AG08396 (cell line): Measurements from ENCODE around the gene CSNK2A1.
"Not testable (repeated sequence)": the region's sequence is repeated elsewhere in the genome, so short reads cannot be mapped to it uniquely, and the experiment has no call there.

Experiments used
- DNase-seq: peaks from one replicate; pipeline ENCODE4 v3.0.0; 2012; ENCODE audit warnings: low spot score, mixed read lengths

Gene CSNK2A1

DNA sequence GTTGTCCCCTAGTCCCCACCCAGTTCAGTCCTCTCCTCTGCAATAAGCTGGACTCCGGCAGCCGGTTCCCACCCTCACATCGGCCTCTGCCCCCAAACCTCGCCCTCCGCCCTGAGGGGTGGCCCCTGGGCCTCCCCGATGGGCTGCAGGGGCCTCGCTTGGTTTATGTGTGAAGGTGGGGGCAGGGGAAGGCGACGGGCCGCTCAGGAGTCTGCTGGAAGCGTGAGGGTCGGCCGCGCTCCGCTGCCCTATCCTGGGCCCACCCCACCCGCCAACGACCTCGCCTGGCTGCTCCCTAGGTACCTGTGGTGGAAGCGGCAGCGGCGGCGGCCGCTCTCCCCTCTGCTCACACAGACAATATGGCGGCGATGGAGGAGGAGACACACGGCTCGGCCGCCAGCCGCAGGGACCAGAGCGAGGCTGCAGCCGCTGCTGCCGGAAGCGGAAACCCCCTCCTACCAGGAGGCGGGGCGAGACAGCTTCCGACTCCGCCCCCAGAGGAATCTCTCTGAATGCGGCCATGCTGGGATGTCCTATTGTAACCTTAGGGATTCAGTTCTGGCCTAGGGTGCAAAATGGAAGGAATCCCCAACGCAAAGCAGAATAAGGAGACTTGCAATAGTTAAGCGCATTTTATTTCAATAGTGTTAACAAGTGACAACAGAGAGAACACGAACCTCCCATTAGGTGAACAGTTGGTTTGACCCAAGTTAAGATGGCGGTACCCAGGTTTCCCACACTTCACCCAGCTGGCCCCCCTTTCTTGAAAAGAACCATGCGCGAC, at the start of gene CSNK2A1:
Gene CSNK2A1 (minus strand): TSS at position 422 of the 784 bp plus-strand sequence. CDS start 35,239 bp downstream, outside the sequence.
- peak; percentile 95 for DNase-seq

DNA sequence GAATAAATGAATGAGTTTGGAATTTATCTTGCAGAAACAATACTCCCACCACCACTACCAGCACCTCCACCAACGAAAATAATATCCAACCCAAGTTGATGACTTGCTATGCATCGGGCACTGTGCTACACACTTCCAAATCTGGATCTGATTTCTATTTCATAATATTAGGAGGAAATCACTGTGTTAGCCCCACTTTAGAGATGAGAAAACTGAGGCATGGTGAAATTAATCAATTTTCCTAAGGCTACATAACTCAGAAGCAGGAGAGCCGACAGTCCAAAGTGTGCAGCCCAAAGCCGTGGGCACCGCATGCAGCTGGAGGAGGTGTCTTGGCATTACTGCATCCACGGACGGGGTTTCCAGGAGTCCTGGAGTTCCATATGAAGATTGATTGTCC, 48.9 kb upstream of the CSNK2A1 start:
- no peak for DNase-seq

DNA sequence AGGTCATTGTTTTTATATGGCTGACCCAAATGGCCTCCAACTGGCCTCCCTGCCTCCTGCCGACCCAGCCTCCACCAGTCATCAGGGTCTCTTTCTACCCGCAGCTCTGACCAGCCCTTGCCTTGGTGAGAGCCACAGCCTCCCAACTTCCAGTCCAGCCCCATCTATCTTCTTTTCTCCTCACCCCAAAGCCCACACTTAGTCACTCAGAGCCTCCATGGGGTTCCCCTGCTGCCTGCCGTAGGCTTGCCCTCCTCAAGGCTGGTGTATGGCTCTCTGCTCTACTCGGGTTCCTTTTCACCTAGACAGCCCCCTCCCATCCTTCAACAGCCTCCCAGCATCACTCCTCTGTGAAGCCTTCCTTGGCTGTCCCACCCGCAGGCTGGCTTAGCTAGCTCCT, 48.4 kb upstream of the CSNK2A1 start:
- no peak for DNase-seq

DNA sequence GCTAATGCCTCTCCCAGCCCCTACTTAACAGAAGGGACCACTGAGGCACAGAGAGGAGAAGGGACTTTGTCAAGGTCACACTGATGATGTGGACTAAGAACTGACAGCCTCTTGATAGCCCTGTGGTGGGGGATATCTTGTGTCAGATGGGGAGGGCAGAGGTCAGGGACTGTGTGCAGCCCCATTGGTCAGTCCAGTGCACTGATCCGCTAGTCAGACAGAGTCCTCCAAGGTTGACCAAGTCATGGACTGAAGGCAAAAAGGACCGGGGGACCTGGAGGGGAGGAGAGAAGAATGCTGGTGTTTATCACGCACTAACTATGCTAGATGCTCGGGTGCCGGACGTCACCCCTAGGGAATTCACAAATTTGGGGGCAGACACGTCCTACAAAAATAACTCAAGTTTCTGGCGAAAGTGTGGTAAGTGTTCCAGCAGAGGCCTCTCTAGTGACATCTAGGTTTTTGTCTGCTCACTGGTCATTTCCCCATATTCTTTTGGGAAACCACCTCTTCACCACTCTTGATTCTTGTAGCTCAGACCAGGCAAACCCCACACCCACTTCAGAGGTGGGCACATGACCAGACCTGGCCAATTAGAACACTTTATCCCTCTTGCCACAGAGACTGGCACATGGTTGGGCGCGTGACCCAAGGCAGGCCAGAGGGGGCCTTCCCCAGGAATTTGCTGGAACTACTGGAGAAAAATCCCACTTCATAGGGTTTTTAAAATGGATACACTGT, 45.5 kb upstream of the CSNK2A1 start:
- no peak for DNase-seq

DNA sequence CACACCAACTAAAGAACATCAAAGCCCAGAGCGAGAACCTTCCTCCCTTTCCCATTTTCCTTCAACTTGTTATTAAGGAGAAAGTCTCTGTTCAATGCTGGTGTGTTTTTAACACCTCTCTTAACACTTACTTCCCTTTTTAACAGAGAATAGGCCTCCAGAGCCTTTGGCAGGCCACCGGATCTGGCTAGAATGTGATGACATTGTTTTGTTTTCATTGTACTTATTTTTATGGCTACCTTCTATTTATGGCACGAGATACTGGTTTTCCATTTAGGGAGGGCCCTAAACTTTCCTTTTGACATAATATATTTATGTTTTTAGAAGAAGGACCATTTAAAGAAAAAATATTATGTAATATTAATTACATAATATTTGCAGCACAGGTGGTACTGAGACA, 44.9 kb upstream of the CSNK2A1 start:
- DNase-seq: no peak

DNA sequence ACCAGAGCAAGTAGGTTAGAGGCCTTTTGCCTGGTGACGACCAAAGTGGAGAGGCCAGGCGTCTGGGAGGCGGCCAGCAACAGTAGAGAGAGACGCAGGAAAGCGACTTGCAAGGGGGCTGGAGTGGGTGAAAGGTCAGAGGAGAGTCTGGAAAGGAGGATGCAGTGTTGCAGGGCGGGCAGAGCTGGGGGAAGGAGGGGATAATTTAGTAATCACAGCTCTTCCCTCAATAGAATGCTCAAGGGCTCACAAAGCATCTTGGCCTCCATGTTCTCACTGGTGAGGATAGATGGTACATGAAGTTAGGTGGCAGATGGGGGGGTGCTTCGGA, 41.3 kb upstream of the CSNK2A1 start:
- DNase-seq: no peak

DNA sequence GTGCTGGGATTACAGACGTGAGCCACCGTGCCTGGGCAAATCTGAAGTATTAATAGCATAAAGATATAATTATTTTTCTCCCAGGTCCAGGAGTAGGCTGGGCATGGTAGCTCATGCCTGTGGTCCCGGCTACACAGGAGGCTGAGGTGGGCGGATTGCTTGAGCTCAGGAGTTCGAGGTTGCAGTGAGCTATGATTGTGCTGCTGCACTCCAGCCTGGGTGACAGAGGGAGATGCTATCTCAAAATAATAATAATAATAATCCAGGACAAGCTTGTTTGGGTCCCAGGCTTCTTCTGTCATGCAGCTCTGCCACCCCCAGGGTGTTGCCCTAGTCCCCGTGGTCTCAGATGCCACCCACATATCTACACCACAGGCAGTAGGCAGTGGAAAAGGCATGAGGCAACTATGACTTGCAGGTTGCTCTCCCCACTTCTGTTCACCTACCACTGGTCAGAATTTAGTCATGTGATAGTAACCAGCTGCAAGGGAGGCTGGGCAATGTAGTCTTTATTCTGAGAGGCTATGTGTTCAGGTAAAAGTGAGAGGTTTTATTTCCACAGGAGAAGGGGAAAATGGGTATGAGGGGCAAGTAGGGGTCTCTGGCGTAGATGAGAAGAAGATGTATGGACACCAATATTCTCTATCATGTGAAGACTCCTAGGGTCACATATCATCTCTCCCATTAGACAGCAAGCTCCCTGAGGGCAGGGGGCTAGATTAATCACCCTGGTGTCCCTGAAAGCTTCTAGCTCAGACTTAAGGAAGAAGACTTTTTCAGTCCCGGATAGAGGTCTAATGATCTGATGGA, 40.8 kb upstream of the CSNK2A1 start:
- DNase-seq: no peak

DNA sequence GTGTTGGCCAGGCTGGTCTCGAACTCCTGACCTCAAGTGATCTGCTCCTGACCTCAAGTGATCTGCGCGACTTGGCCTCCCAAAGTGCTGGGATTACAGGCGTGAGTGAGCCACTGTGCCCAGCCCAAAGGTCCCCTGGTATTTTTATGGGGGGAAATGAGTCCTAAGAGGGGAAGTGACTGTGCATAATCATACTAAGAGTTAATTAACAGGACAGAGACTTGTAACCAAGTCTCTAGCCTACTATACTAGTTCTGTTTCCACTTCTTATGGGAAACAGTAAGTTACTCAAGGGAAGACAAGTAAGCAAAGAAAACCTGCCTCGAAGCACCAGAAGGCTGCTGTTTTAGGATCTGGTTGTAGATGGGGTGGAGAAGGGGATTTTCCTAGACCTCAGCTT, 38.6 kb upstream of the CSNK2A1 start:
- no peak for DNase-seq

DNA sequence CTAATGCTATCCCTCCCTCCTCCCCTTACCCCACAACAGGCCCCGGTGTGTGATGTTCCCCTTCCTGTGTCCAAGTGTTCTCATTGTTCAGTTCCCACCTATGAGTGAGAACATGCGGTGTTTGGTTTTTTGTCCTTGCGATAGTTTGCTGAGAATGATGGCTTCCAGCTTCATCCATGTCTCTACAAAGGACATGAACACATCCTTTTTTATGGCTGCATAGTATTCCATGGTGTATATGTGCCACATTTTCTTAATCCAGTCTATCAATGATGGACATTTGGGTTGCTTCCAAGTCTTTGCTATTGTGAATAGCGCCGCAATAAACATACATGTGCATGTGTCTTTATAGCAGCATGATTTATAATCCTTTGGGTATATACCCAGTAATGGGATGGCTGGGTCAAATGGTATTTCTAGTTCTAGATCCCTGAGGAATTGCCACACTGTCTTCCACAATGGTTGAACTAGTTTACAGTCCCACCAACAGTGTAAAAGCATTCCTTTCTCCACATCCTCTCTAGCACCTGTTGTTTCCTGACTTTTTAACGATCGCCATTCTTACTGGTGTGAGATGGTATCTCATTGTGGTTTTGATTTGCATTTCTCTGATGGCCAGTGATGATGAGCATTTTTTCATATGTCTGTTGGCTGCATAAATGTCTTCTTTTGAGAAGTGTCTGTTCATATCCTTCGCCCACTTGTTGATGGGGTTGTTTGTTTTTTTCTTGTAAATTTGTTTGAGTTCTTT, 35.5 kb upstream of the CSNK2A1 start:
- not testable (repeated sequence) for DNase-seq

GRCh38 chr20:577167-577791, 33.7 kb upstream of the CSNK2A1 start:
- DNase-seq: no peak

DNA sequence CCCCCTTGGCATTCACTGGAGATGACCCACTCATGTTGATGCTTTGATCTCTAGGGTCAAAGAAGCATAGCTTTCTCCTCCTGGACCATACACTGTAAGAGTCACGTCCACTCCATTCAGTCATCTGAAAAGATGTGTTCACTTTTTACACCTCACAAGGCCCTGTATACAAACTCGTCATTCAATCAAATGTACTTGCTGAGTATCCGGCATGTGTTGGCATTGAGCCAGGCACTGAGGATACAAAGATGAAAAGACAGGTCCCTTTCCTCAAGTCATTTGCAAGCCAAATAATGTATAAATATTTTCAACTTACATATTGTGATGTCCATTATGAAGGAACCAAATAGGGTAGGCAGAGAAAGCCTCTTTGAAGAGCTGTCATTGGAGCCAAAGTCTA, 32.6 kb upstream of the CSNK2A1 start:
- DNase-seq: no peak

GRCh38 chr20:575230-575629, 31.6 kb upstream of the CSNK2A1 start:
- DNase-seq: no peak

DNA sequence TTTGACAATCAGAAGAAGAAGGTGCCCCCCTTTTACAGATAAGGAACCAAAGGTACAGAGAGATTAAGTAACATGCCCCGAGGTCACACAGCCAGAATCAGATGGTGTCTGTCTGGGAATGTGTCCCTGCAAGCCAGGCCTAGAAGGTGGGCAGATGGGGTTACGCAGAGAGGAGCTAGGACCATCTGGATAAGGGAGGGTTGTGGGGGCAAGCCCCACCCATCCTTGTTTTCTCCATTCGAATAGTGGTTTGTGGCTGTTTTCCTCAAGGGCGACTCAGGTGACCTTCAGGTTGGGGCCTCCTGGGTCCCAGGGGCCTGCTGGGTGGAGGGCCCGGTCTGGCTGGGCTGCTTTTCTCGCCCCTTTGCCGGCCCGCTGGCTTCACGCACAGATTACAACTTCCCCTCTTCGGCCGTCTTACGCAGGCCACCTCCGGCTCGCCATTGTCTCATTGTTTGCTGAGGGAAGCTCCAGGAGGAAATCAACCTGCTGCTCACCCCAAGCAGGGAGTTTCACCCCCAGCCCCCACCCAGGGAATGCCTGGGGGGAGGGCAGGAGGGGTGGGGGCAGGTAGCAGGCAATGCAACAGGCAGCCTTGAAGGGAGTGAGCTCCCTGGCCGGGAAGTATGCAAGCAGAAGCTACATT, 30.8 kb upstream of the CSNK2A1 start:
- DNase-seq: no peak

DNA sequence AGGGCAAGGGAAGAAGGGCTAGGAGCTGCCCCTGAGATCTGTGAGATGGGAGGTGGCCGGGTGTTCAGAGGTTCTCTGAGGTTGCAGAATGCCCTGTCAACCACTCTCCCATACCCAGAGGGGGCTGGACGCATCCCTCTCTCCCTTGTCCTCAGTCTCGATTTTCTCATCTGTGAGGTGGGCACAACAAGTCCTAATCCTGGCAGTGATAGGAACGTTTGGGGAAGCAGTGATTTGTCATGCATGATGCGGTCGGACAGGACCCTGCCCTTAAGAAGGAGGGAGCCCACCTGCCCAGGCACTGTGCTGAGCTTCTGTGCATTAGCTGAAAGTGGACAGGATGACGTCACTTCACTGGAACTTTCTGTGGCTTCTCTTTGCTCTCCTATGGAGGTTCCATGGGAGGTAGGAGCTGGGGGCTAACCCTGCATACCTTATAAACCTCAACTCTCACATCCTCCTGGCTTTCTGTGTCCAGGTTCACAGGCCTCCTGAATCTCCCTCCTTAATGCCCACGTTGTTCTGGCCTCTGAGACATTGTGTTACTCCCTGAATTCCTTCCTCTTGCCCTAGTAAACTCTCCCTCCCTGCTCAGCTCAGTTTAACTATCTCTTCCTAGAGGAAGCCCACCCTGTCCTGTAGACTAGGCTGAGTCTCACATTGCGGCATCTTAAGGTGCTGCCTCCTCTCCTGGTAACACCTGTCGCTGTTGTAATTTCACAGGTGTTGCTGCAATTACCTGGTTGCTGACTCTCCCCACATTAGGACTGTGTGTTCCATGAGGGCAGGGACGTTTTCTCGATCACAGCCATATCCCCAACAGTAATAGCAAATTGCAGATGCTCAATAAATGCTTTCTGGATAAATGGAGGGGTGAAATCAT, 30.1 kb upstream of the CSNK2A1 start:
- DNase-seq: no peak

DNA sequence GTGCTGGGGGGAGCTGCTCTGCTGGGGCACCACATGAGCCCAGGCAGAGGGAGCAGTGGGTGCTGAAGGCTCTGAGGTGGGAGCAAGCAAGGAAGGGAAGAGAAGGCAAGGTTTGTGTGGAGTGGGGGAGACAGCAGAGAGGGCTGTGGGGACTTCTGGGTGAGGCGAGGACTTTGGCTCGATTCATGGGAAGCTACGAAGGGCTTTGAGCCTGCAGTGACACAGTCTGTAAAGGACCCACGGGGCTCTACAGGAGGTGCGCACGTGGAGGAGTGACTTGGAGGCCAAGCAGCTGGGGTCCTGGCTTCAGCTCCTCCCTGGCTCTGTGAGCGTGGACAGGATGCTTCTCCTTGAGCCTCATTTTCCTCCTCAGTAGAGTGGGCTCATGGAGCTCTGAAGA, 29.1 kb upstream of the CSNK2A1 start:
- DNase-seq: no peak

DNA sequence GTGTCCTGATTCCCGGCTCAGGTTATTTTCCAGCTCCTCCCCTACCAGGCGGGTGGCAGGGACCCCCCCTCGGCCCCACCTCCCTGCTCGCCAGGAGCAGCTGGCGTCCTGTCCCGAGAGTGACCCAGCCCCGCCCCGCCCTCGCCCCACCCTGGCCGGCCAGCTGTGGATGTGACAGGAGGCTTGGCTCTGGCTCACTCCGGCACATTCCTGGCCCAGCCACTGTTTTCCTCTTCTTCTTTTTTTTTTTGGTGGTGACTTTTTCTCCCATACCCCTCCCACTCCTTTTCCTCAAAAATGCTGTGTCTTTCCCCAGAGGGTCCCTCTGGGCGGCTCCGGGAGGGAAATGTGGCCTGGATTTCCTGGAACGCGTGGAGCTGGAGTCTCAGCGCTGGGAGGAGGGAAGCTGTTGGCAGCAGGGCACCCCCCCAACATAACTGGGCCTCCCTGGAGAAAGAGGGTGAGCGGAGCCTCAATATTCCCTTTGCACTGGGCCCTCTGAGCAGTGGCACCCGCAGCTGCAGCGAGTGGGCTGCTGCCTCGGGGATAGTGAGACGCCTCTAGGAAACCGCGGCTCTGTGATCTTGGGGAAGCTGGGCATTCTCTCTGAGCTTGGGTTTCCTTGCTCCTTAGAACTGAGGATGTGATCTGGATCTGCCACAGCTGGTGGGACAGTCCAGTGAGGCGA, 28.3 kb upstream of the CSNK2A1 start:
- peak; percentile 49 for DNase-seq

DNA sequence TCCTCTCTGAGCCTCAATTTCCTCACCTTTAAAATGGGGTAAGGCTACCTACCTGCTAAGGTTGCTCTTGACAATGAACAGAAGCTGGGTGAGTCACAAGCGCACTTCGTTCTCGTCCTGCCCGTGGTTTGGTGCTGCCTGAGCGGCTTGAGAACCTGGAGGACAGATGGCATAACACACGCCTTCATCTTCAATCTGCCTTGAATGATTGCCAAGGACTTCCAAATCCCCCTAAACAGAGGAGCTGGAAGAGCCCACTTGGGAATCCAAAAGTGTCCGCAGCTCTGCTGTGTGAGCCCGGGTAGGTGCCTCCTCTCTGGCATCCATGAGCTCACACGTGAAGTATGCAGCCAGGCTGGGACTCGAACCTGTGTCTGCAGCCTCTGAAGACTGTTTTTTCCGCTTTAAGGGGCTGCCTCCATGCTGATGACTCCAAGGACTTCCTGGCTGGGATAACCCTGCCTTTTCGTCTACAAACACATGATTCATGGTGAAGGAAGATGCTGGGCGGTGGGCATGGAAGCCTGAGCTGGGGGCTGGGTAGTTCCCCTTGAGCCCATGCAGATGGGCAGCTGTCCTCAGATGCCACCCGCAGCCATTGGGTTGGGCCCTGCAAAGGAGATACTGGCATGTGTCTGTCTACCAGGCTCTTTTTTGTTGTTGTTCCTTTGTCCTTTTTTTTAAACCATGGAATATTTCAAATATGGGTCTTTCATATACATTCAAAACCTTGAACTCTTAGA, 25.3 kb upstream of the CSNK2A1 start:
- DNase-seq: no peak

- no peak for DNase-seq
Observed at GRCh38 chr20:568097-568652, 24.6 kb upstream of the CSNK2A1 start.
